Measurements from ENCODE around the gene ROPN1B.
"Not testable (repeated sequence)": the region's sequence is repeated elsewhere in the genome, so short reads cannot be mapped to it uniquely, and the experiment has no call there.

GRCh38 chr3:125931355-125931880 is 37.6 kb upstream of the ROPN1B start:
- not testable (repeated sequence) for TF ChIP-seq EZH2 (IDR thresholded peaks at IDR 0.05; ENCODE audit: insufficient read depth, poor library complexity, severe bottlenecking); EZH2phosphoT487 (IDR thresholded peaks at IDR 0.05; ENCODE audit: insufficient read depth, low read depth)
